ENCODE data around the gene SIN3B. TPM values are rescaled to one million over a fixed set of nuclear protein-coding genes. Genes with fewer than 3 reads are reported as not detected.

SIN3B gene
- total RNA-seq, 1 donor from 2014 or later = 84.8 TPM

DNA sequence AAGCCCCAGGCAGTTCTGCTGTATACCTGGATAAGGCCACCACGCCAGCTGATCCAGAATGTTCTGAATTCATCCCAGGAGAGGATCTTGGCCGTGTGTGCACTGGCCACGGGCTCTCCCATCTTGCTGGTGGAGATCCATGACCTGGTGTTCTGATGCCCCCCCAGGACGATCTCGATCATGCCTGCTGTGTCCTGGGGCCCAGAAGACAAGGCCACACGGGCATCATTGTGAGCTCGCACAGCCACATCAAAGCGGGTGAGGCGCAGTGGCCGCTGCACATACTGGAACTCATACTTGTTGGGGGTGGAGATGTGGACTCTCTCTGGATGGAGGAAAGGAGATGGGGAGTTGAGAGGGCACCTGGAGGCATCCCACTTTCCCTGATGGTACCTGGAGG lies 99.7 kb downstream of the SIN3B start:
- H3K4me3 Mint-ChIP-seq (ENCODE audit: unreplicated experiment) = peak overlapping the region; percentile 44
- peaks cover 25% of the 10 kb centered on the region for H3K36me3 Mint-ChIP-seq (ENCODE audit: low read depth, unreplicated experiment)
- TF ChIP-seq, protein P1, sequence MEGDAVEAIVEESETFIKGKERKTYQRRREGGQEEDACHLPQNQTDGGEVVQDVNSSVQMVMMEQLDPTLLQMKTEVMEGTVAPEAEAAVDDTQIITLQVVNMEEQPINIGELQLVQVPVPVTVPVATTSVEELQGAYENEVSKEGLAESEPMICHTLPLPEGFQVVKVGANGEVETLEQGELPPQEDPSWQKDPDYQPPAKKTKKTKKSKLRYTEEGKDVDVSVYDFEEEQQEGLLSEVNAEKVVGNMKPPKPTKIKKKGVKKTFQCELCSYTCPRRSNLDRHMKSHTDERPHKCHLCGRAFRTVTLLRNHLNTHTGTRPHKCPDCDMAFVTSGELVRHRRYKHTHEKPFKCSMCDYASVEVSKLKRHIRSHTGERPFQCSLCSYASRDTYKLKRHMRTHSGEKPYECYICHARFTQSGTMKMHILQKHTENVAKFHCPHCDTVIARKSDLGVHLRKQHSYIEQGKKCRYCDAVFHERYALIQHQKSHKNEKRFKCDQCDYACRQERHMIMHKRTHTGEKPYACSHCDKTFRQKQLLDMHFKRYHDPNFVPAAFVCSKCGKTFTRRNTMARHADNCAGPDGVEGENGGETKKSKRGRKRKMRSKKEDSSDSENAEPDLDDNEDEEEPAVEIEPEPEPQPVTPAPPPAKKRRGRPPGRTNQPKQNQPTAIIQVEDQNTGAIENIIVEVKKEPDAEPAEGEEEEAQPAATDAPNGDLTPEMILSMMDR (IDR thresholded peaks at IDR 0.05; ENCODE audit: unreplicated experiment) = no peak
- no peaks in the 10 kb centered on the region for H3K4me1 Mint-ChIP-seq (ENCODE audit: unreplicated experiment)
- peaks cover 7% of the 10 kb centered on the region for H3K9me3 Mint-ChIP-seq (ENCODE audit: unreplicated experiment)
- no peak for DNase-seq (ENCODE audit: low spot score)
- H3K27ac Mint-ChIP-seq (ENCODE audit: unreplicated experiment) = no peak overlapping the region
- H3K27me3 Mint-ChIP-seq (ENCODE audit: unreplicated experiment) = peaks cover 4% of the 10 kb centered on the region

Other genes with a start within 250 kb of the SIN3B start
- gene MED26, start 201.2 kb upstream of the SIN3B start, total RNA-seq (ENCODE audit: unreplicated experiment) = 13.3 TPM
- gene SMIM7, start 169.3 kb upstream of the SIN3B start, total RNA-seq (ENCODE audit: unreplicated experiment) = 53.2 TPM
- 0.36 TPM for gene TMEM38A, start 168.3 kb upstream of the SIN3B start, total RNA-seq (ENCODE audit: unreplicated experiment)
- not detected for gene NWD1, start 109.6 kb upstream of the SIN3B start, total RNA-seq (ENCODE audit: unreplicated experiment)
- gene F2RL3, start 59.6 kb downstream of the SIN3B start, total RNA-seq (ENCODE audit: unreplicated experiment) = 0.92 TPM
- 4.8 TPM for gene CPAMD8, start 197.4 kb downstream of the SIN3B start, total RNA-seq (ENCODE audit: unreplicated experiment)
- gene HAUS8, start 246.1 kb downstream of the SIN3B start, total RNA-seq (ENCODE audit: unreplicated experiment) = 6.9 TPM
- 62.4 TPM for gene MYO9B, start 246.4 kb downstream of the SIN3B start, total RNA-seq (ENCODE audit: unreplicated experiment)

All from endothelial cell (in vitro differentiated cells).